HEK293T (cell line): ENCODE data around the gene SLC35A1.

Experiments used
- ARNT ChIP-seq: fragments of 450-650 bp; IDR thresholded peaks from 2 replicates; pipeline ENCODE4 v1.6.1; 2017; ENCODE audit warnings: mild to moderate bottlenecking
- BHLHE40 ChIP-seq: fragments of 450-650 bp; IDR thresholded peaks from 2 replicates; pipeline ENCODE4 v1.6.1; 2016; ENCODE audit warnings: mild to moderate bottlenecking, moderate library complexity, borderline replicate concordance
- CTBP1 ChIP-seq: fragments of 450-650 bp; IDR thresholded peaks from 2 replicates; pipeline ENCODE4 v1.6.1; 2016; ENCODE audit warnings: borderline replicate concordance
- ELF4 ChIP-seq: fragments of 450-650 bp; IDR thresholded peaks from 2 replicates; pipeline ENCODE4 v1.6.1; 2017; ENCODE audit warnings: antibody characterized with exemption
- FOXA1 ChIP-seq: fragments of 450-650 bp; IDR thresholded peaks from 2 replicates; pipeline ENCODE4 v1.6.1; 2016; ENCODE audit warnings: mild to moderate bottlenecking
- FOXM1 ChIP-seq: fragments of 450-650 bp; IDR thresholded peaks from 2 replicates; pipeline ENCODE4 v1.6.1; 2017; ENCODE audit warnings: mild to moderate bottlenecking, borderline replicate concordance
- L3MBTL2 ChIP-seq: fragments of 450-650 bp; conservative IDR thresholded peaks from 2 replicates; pipeline ENCODE4 v1.6.1; 2016; ENCODE audit warnings: mild to moderate bottlenecking
- NFRKB ChIP-seq: fragments of 450-650 bp; IDR thresholded peaks from 2 replicates; pipeline ENCODE4 v1.6.1; 2016; ENCODE audit warnings: mild to moderate bottlenecking, moderate library complexity
- PKNOX1 ChIP-seq: fragments of 450-650 bp; IDR thresholded peaks from 2 replicates; pipeline ENCODE4 v1.6.1; 2016
- SP1 ChIP-seq: fragments of 450-650 bp; IDR thresholded peaks from 2 replicates; pipeline ENCODE4 v1.6.1; 2017

- TF ChIP-seq PKNOX1: no peak
- no peak for TF ChIP-seq SP1
- TF ChIP-seq FOXM1: no peak
- no peak for TF ChIP-seq NFRKB
- no peak for TF ChIP-seq CTBP1
- no peak for TF ChIP-seq ELF4
- no peak for TF ChIP-seq ARNT
- no peak for TF ChIP-seq FOXA1
- no peak for TF ChIP-seq BHLHE40
- no peak for TF ChIP-seq L3MBTL2
These were observed 31.1 kb upstream of the SLC35A1 start for GRCh38 chr6:87441711-87442110.
